Breast epithelium (tissue), 3 donors: ENCODE measurements around the gene TNNI3.

ENCODE experiments used
- CTCF ChIP-seq, 3 donors: fragments of 450-650 bp; IDR thresholded peaks; one replicate each; pipeline ENCODE4 v1.5.1; 2016 to 2017; ENCODE audit warnings: antibody characterized with exemption in 3 of 3, mild to moderate bottlenecking in 3 of 3, moderate library complexity in 3 of 3
- POLR2A ChIP-seq: fragments of 450-650 bp; IDR thresholded peaks from one replicate; pipeline ENCODE4 v1.6.1; 2016; ENCODE audit warnings: antibody characterized with exemption, mild to moderate bottlenecking, moderate library complexity

- TF ChIP-seq POLR2A (no peak), CTCF (IDR thresholded peaks at IDR 0.05) (no peak)
Observed at GRCh38 chr19:55188625-55189024, 31.1 kb upstream of the TNNI3 start.
